GM19035 (cell line): ENCODE measurements around the gene STK11.
"Not testable (repeated sequence)": the region's sequence is repeated elsewhere in the genome, so short reads cannot be mapped to it uniquely, and the experiment has no call there.

Source experiments
- ATAC-seq: cut with Tn5 transposase; IDR thresholded peaks from one replicate; pipeline ENCODE4 v1.9.1; 2021; ENCODE audit not compliant: unreplicated experiment

Gene STK11

GRCh38 chr19:1235625-1236538 lies 30.3 kb downstream of the STK11 start:
- no peak for ATAC-seq

- no peak for ATAC-seq
These were observed 31.0 kb downstream of the STK11 start for GRCh38 chr19:1236576-1236975.

GRCh38 chr19:1237027-1237659 lies 31.6 kb downstream of the STK11 start:
- no peak for ATAC-seq

GRCh38 chr19:1237754-1238368 lies 32.3 kb downstream of the STK11 start, which contains the start of gene CBARP:
Gene CBARP (minus strand): TSS chr19:1238005. CDS start chr19:1236100, 1,905 bp downstream.
- no peak for ATAC-seq

GRCh38 chr19:1238369-1239303 lies 33.1 kb downstream of the STK11 start:
- no peak for ATAC-seq

- no peak for ATAC-seq
These were observed 33.8 kb downstream of the STK11 start for GRCh38 chr19:1239420-1239795.

- peak; percentile 51 for ATAC-seq
These were observed 34.5 kb downstream of the STK11 start for GRCh38 chr19:1239796-1240737.

- no peak for ATAC-seq
These were observed 35.3 kb downstream of the STK11 start for GRCh38 chr19:1240925-1241324.

- ATAC-seq = peak; percentile 55
These were observed 36.0 kb downstream of the STK11 start, which contains the start of gene ATP5F1D for GRCh38 chr19:1241417-1242095. Gene ATP5F1D (plus strand): TSS chr19:1241751. CDS start chr19:1241851, 100 bp downstream.

- ATAC-seq = no peak
These were observed 38.5 kb downstream of the STK11 start for GRCh38 chr19:1243768-1244692.

GRCh38 chr19:1244693-1245451 lies 39.3 kb downstream of the STK11 start:
- ATAC-seq = no peak

- ATAC-seq = no peak
These were observed 40.1 kb downstream of the STK11 start for GRCh38 chr19:1245494-1246264.

GRCh38 chr19:1246265-1247087 lies 40.9 kb downstream of the STK11 start:
- ATAC-seq = not testable (repeated sequence)

GRCh38 chr19:1247748-1248138 lies 42.2 kb downstream of the STK11 start:
- no peak for ATAC-seq

- peak; percentile 13 for ATAC-seq
These were observed 42.7 kb downstream of the STK11 start, which contains the start of gene MIDN for GRCh38 chr19:1248139-1248785. Gene MIDN (plus strand): TSS chr19:1248583. CDS start chr19:1250297, 1,714 bp downstream.
